Adrenal gland (tissue), 12 donors: ENCODE data around the gene AMZ1. TPM values are rescaled to one million over a fixed set of nuclear protein-coding genes. Genes with fewer than 3 reads are reported as not detected.

Experiments used
- DNase-seq, 7 donors: peaks; one replicate each; pipeline ENCODE4 v3.0.0-alpha.2; 2019 to 2020
- H3K27ac ChIP-seq, 5 donors: fragments of 200-600 bp; sonication (generic) in 4 of 5; 1 replicate in 3 of 5; 2 replicates in 2 of 5; pipeline versions ENCODE4 v1.5.1 to v1.8.0; 2016 to 2020; ENCODE audit warnings: mild to moderate bottlenecking in 1 of 5
- H3K27me3 ChIP-seq: fragments of 200-600 bp; 2 replicates; pipeline ENCODE4 v1.8.0; 2021
- H3K36me3 ChIP-seq, 2 donors: fragments of 200-600 bp; replicated peaks in 1 of 2; 1 replicate in 1 of 2; 2 replicates in 1 of 2; pipeline versions ENCODE4 v1.5.1 to v1.8.0; 2018 to 2022
- H3K4me1 ChIP-seq, 2 donors: fragments of 200-600 bp; replicated peaks in 1 of 2; 1 replicate in 1 of 2; 2 replicates in 1 of 2; pipeline versions ENCODE4 v1.5.1 to v1.8.0; 2018 to 2021
- H3K4me3 ChIP-seq, 4 donors: fragments of 200-600 bp; sonication (generic) in 3 of 4; one replicate each; pipeline ENCODE4 v1.5.1; 2016 to 2018
- H3K9me3 ChIP-seq, 3 donors: fragments of 200-600 bp; sonication (generic) in 1 of 3; replicated peaks in 1 of 3; 1 replicate in 2 of 3; 2 replicates in 1 of 3; pipeline versions ENCODE4 v1.5.1 to v1.8.0; 2016 to 2021
- POLR2A ChIP-seq, 2 donors: fragments of 450-650 bp; IDR thresholded peaks; one replicate each; pipeline ENCODE4 v1.6.1; 2017; ENCODE audit warnings: antibody characterized with exemption in 2 of 2, mild to moderate bottlenecking in 2 of 2, moderate library complexity in 1 of 2
- WGBS, 4 donors: extraction: QIAGEN DNeasy Blood & Tissue Kit in 2 of 4; methylation state at CpG; one replicate each; pipeline versions ENCODE4 v1.1.5 to v1.1.7; 2013 to 2017; 5-methylcytosine and 5-hydroxymethylcytosine counted together
- intact Hi-C, 2 donors: fragments of 100-400 bp; cut with DNase I; formaldehyde crosslinking; loops; one replicate each; pipeline versions ENCODE4 v1.14.1 to v1.15.0; 2022 to 2023
- polyA plus RNA-seq, 3 donors: library from polyadenylated mRNA; stranded (reverse); fragments of 200-250 nt in 2 of 3; fragments of 350-450 nt in 1 of 3; fragmentation: Illumina TruSeq in 1 of 3; extraction: RNeasy Lipid Tissue Mini Kit (QIAGEN cat#74804) in 1 of 3; gene quantifications; one replicate each; pipeline ENCODE4 v1.2.3, GENCODE V29; 2013 to 2014
- total RNA-seq, 9 donors: library from RNA; depleted of rRNA in 4 of 9; stranded (reverse); fragments of >200 nt in 4 of 9; fragments of 120-200 nt in 1 of 9; fragmentation: NEBNext Ultra II Directional in 1 of 9; extraction: Animal tissue kit (Norgen Biotek cat#: 25700) in 1 of 9; gene quantifications; one replicate each; pipeline versions ENCODE4 v1.1.0 to v1.2.4, GENCODE V29; 2013 to 2023
- TF ChIP-seq, protein P1 (sequence below), 6 experiments: fragments of 450-650 bp in 4 of 6; fragments of 200-600 bp in 2 of 6; sonication (generic) in 1 of 6; IDR thresholded peaks; 1 replicate in 5 of 6; 2 replicates in 1 of 6; pipeline versions ENCODE4 v1.5.1 to v1.8.0; 2016 to 2021; ENCODE audit warnings: antibody characterized with exemption in 6 of 6, mild to moderate bottlenecking in 2 of 6, moderate library complexity in 1 of 6
- donor health status: healthy with polysubstance abuse.
- donor health status: Bipolar disorder and iron deficiency.
- donor health status: DM: yes; HTN: yes; CAD: no.
- donor health status: DM: no; HTN: no; CAD: no.
- donor health status: DM: no; HTN: no; CAD: no.
- donor health status: DM: yes; HTN: yes; CAD: no.

The AMZ1 gene
- total and polyA plus RNA-seq, 12 donors, result 0.06 to 0.36 (median 0.11) TPM; not detected in 6

DNA sequence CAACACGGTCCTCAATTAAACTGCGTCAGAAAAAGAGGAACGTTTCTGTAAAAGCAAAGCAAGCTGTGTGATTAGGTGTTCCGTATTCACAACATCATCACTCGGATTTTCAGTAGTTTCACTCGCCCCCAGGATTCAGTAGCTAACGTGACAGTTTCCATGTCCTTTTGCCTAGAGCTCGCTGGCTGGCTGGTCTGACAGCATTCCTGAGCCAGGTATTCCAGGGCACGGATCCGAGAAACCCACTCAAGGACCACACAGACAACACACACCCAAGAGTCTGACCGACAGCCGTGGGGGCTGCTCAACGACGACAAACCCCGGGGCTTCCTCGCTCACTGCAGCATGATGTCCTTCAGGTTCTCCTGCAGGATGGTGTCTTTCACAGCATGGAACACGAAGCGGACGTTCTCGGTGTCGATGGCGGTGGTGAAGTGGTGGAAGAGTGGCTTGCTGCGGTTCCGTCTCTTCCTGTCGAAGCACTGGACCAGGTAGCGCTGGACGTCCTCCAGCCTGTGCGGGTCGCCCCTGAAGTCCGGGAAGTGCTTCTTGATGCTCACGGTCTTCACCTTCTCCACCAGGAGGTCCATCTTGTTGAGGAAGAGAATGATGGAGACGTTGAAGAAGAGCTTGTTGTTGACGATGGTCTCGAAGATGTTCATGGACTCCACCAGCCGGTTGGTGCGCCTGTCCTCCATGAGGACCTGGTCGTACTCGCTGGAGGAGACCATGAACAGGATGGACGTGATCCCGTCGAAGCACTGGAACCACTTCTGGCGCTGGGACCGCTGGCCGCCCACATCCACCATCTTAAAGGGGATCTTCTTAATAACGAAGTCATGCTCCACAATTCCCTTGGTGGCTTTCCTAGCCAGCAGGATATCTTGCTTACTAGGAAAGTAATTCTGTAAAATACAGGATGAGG is 43.1 kb downstream of the AMZ1 start:
- Histone ChIP-seq H3K9me3 (no peaks in the 10 kb centered on the region), H3K4me3 (no peak overlapping the region), H3K36me3 (peaks cover 0 to 10% of the 10 kb centered on the region in 2 donors), H3K27me3 (no peaks in the 10 kb centered on the region), H3K4me1 (peaks cover 0 to 33% of the 10 kb centered on the region in 2 donors), H3K27ac (no peak overlapping the region)
- WGBS, 4 donors, result 95 to 97% (median 96%) methylated on average over 43 to 45 of the region's 45 CpGs
- DNase-seq, result peak in 3 of 7 donors; percentile 0 to 49 (median 22)
- no peak for TF ChIP-seq POLR2A (IDR thresholded peaks at IDR 0.05)
- TF ChIP-seq, protein P1, sequence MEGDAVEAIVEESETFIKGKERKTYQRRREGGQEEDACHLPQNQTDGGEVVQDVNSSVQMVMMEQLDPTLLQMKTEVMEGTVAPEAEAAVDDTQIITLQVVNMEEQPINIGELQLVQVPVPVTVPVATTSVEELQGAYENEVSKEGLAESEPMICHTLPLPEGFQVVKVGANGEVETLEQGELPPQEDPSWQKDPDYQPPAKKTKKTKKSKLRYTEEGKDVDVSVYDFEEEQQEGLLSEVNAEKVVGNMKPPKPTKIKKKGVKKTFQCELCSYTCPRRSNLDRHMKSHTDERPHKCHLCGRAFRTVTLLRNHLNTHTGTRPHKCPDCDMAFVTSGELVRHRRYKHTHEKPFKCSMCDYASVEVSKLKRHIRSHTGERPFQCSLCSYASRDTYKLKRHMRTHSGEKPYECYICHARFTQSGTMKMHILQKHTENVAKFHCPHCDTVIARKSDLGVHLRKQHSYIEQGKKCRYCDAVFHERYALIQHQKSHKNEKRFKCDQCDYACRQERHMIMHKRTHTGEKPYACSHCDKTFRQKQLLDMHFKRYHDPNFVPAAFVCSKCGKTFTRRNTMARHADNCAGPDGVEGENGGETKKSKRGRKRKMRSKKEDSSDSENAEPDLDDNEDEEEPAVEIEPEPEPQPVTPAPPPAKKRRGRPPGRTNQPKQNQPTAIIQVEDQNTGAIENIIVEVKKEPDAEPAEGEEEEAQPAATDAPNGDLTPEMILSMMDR (IDR thresholded peaks at IDR 0.05), result no peak
- intact Hi-C loops, result loop anchor here in 1 of 2 donors (10.0 kb wide), 1 partner anchor 64 kb away; no protein-coding TSS in a partner anchor

DNA sequence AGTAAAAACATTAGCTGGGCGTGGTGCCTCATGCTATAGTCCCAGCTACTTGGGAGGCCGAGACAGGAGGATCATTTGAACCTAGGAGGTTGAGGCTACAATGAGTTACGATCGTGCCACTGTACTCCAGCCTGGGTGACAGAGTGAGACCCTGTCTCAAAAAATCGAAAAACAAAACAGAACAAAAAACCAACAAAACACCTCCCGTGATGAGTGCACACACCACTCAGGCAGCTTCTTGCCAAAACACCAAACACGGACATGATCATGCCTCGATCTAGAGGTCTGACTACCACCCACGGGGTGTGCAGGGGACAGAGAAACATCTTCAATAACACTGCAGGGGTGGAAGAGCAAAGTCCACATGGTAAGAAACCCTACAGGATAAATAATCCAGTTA is 44.4 kb downstream of the AMZ1 start:
- DNase-seq, result peak in 2 of 7 donors; percentile 9 to 29
- peaks cover 0 to 7% of the 10 kb centered on the region in 2 donors for H3K36me3 ChIP-seq
- intact Hi-C loops, result loop anchor here in 1 of 2 donors (10.0 kb wide), 1 partner anchor 62 kb away; no protein-coding TSS in a partner anchor
- WGBS, 4 donors, result 91 to 96% (median 94%) methylated on average over 9 of the region's 9 CpGs
- H3K9me3 ChIP-seq, result no peaks in the 10 kb centered on the region
- H3K4me1 ChIP-seq, result peaks cover 0 to 34% of the 10 kb centered on the region in 2 donors
- H3K4me3 ChIP-seq, result no peak overlapping the region
- TF ChIP-seq, protein P1 (IDR thresholded peaks at IDR 0.05), result no peak
- no peak for TF ChIP-seq POLR2A (IDR thresholded peaks at IDR 0.05)
- H3K27ac ChIP-seq, result no peak overlapping the region
- H3K27me3 ChIP-seq, result no peaks in the 10 kb centered on the region

GRCh38 chr7:2732959-2733584 is 45.1 kb downstream of the AMZ1 start:
- Histone ChIP-seq H3K9me3 (no peaks in the 10 kb centered on the region), H3K27ac (peak overlapping the region in 2 of 5 donors; percentile 79), H3K27me3 (no peaks in the 10 kb centered on the region), H3K36me3 (peaks cover 0 to 7% of the 10 kb centered on the region in 2 donors), H3K4me1 (peaks cover 0 to 37% of the 10 kb centered on the region in 2 donors), H3K4me3 (no peak overlapping the region)
- TF ChIP-seq, protein P1 (IDR thresholded peaks at IDR 0.05), result no peak
- 61 to 66% (median 63%) methylated on average over 12 to 18 of the region's 18 CpGs for WGBS, 4 donors
- peak in 6 of 7 donors; percentile 48 to 72 (median 62) for DNase-seq
- intact Hi-C loops, result loop anchor here in 1 of 2 donors (10.0 kb wide), 1 partner anchor 62 kb away; no protein-coding TSS in a partner anchor
